K562 (cell line): ENCODE measurements around the gene MIB2. TPM values are rescaled to one million over a fixed set of nuclear protein-coding genes. Genes with fewer than 3 reads are reported as not detected.

Source experiments
- ATAC-seq: fragments of 200-7000 bp; cut with Tn5 transposase; 3 replicates; pipeline ENCODE4 v1.9.1; 2020; ENCODE audit warnings: moderate library complexity
- BruUV-seq: library from RNA; stranded (reverse); fragments of 400-500 nt; replicated peaks from 2 replicates; lab custom pipeline; 2021; lab: Mats Ljungman, UMichigan
- CTCF ChIA-PET: fragments of 300-600 bp; formaldehyde crosslinking; extraction: SDS; loops from one replicate; lab custom pipeline; 2021; ENCODE audit warnings: low intra/inter-chr PET ratio; lab: Yijun Ruan, JAX
- POLR2A ChIA-PET: fragments of 300-600, 350-650 bp; sonication (Branson Sonifier 250); formaldehyde crosslinking; extraction: SDS; loops from one replicate; lab custom pipeline; 2021; ENCODE audit warnings: antibody characterized with exemption, inconsistent platforms; lab: Yijun Ruan, JAX
- DNase-seq, 4 experiments: peaks; one replicate each; pipeline versions ENCODE4 v3.0.0 to v3.0.0-alpha.2; 2011 to 2018; ENCODE audit warnings: low spot score in 3 of 4, mixed read lengths in 3 of 4; ENCODE audit errors: extremely low read depth in 1 of 4
- FAIRE-seq: peaks from 2 replicates; lab custom pipeline; 2011; peaks lifted over from hg19 to GRCh38; lab: Jason Lieb, UNC
- H2AFZ ChIP-seq: 2 replicates; pipeline ENCODE4 v1.6.0; 2011; ENCODE audit warnings: low read depth, low read length, control low read depth, inconsistent platforms
- H3K27ac ChIP-seq: fragments of 200-600 bp; 3 replicates; pipeline ENCODE4 v1.8.0; 2011; ENCODE audit warnings: low read depth, mild to moderate bottlenecking, control low read depth, inconsistent platforms, low read length, moderate library complexity, mixed read lengths; ENCODE audit errors: extremely low read depth
- H3K27me3 ChIP-seq, 2 experiments: fragments of 300-600 bp in 1 of 2; 2 replicates in 1 of 2; 3 replicates in 1 of 2; pipeline versions ENCODE4 v1.6.0 to v1.8.0; 2011; ENCODE audit warnings: inconsistent platforms in 2 of 2, low read length in 2 of 2, mild to moderate bottlenecking in 1 of 2, mixed read lengths in 1 of 2, moderate library complexity in 1 of 2; ENCODE audit not compliant: control insufficient read depth in 2 of 2, insufficient read depth in 2 of 2
- H3K36me3 ChIP-seq: fragments of 300-600 bp; 3 replicates; pipeline ENCODE4 v1.8.0; 2011; ENCODE audit warnings: mild to moderate bottlenecking, low read length, inconsistent platforms; ENCODE audit not compliant: control insufficient read depth, insufficient read depth
- H3K4me1 ChIP-seq, 2 experiments: fragments of 200-600 bp in 1 of 2; replicated peaks in 1 of 2; 2 replicates in 1 of 2; 3 replicates in 1 of 2; pipeline versions ENCODE4 v1.5.1 to v1.8.0; 2011; ENCODE audit warnings: inconsistent platforms in 2 of 2, low read length in 2 of 2, mild to moderate bottlenecking in 1 of 2, mixed read lengths in 1 of 2, moderate library complexity in 1 of 2; ENCODE audit not compliant: control insufficient read depth in 2 of 2, insufficient read depth in 2 of 2
- H3K4me2 ChIP-seq: 2 replicates; pipeline ENCODE4 v1.6.1; 2011; ENCODE audit warnings: low read length, control low read depth, inconsistent platforms, mixed read lengths; ENCODE audit not compliant: insufficient read depth
- H3K4me3 ChIP-seq: fragments of 200-600 bp; sonication (generic), shearing (Covaris generic); 2 replicates; pipeline ENCODE4 v1.5.1; 2016; ENCODE audit warnings: control low read depth, inconsistent platforms
- H3K79me2 ChIP-seq: fragments of 200-600 bp; 3 replicates; pipeline ENCODE4 v1.8.0; 2011; ENCODE audit warnings: low read length, inconsistent platforms; ENCODE audit not compliant: control insufficient read depth, insufficient read depth
- H3K9ac ChIP-seq, 2 experiments: 2 replicates each; pipeline versions ENCODE4 v1.6.0 to v1.6.1; 2011; ENCODE audit warnings: low read depth in 2 of 2, low read length in 2 of 2, control low read depth in 1 of 2, inconsistent platforms in 1 of 2, mild to moderate bottlenecking in 1 of 2, mixed read lengths in 1 of 2; ENCODE audit not compliant: insufficient read depth in 1 of 2
- H3K9me1 ChIP-seq: one replicate; pipeline ENCODE4 v1.6.0; 2011; ENCODE audit warnings: inconsistent platforms, mild to moderate bottlenecking, low read length, moderate library complexity; ENCODE audit not compliant: control insufficient read depth, insufficient read depth
- H3K9me3 ChIP-seq: replicated peaks from 2 replicates; pipeline ENCODE4 v1.5.1; 2011; ENCODE audit warnings: low read depth, low read length, inconsistent platforms; ENCODE audit not compliant: control insufficient read depth, insufficient read depth
- H4K20me1 ChIP-seq: replicated peaks from 2 replicates; pipeline ENCODE4 v1.6.1; 2011; ENCODE audit warnings: low read length, inconsistent platforms, mixed read lengths; ENCODE audit not compliant: control insufficient read depth, insufficient read depth
- CXXC5 ChIP-seq: fragments of 250-450 bp; sonication (Bioruptor Pico); IDR thresholded peaks from 2 replicates; pipeline ENCODE4 v1.8.0; 2022; ENCODE audit warnings: inconsistent platforms, mild to moderate bottlenecking, moderate library complexity
- GTF2F1 ChIP-seq: IDR thresholded peaks from 2 replicates; pipeline ENCODE4 v1.6.1; 2011; ENCODE audit warnings: low read depth, low read length, improper control_type of control experiment
- HIVEP1 ChIP-seq: fragments of 250-450 bp; sonication (Bioruptor Pico); IDR thresholded peaks from 2 replicates; pipeline ENCODE4 v1.4.0; 2020; ENCODE audit warnings: mild to moderate bottlenecking
- HLTF ChIP-seq: fragments of 450-650 bp; IDR thresholded peaks from 2 replicates; pipeline ENCODE4 v1.6.1; 2016
- MED1 ChIP-seq: sonication (generic); formaldehyde crosslinking; IDR thresholded peaks from 2 replicates; pipeline ENCODE4 v1.8.1; 2023; ENCODE audit warnings: missing genetic modification reagents, borderline replicate concordance
- NCOA4 ChIP-seq: fragments of 450-650 bp; IDR thresholded peaks from 2 replicates; pipeline ENCODE4 v1.6.1; 2018; ENCODE audit warnings: mild to moderate bottlenecking; ENCODE audit not compliant: partially characterized antibody
- NFIX ChIP-seq: fragments of 250-450 bp; sonication (Bioruptor Pico); IDR thresholded peaks from 2 replicates; pipeline ENCODE4 v1.4.0; 2020; ENCODE audit warnings: low read depth, mild to moderate bottlenecking, moderate library complexity
- NR2C2 ChIP-seq, 2 experiments: fragments of 200-800 bp in 1 of 2; sonication (Bioruptor generic) in 1 of 2; sonication (generic) in 1 of 2; formaldehyde crosslinking in 1 of 2; IDR thresholded peaks; 2 replicates each; pipeline versions ENCODE4 v1.6.1 to v1.8.0; 2016 to 2022; ENCODE audit warnings: mild to moderate bottlenecking in 1 of 2, missing compliant biosample characterization in 1 of 2, missing genetic modification characterization in 1 of 2, missing genetic modification reagents in 1 of 2
- SMARCA4 ChIP-seq: fragments of 450-650 bp; IDR thresholded peaks from 2 replicates; pipeline ENCODE4 v1.6.1; 2016
- ZKSCAN3 ChIP-seq: fragments of 250-450 bp; sonication (Bioruptor Pico); IDR thresholded peaks from 2 replicates; pipeline ENCODE4 v1.4.0; 2020
- ZNF143 ChIP-seq: sonication (generic); formaldehyde crosslinking; IDR thresholded peaks from 2 replicates; pipeline ENCODE4 v1.9.0; 2022; ENCODE audit warnings: mild to moderate bottlenecking, missing genetic modification reagents
- WGBS: fragments of 100-300 bp; shearing (Covaris generic); methylation state at CpG from one replicate; pipeline ENCODE4 v1.1.6; 2016; ENCODE audit warnings: low coverage, mixed read lengths; ENCODE audit not compliant: insufficient coverage; ENCODE audit errors: missing lambda C conversion rate; 5-methylcytosine and 5-hydroxymethylcytosine counted together
- in situ Hi-C: fragments of 300-500 bp; cut with MboI; formaldehyde crosslinking; loops from 4 replicates; pipeline ENCODE4 v1.15.0; 2018; ENCODE audit warnings: inconsistent platforms, mixed read lengths
- intact Hi-C: fragments of 100-400 bp; cut with micrococcal nuclease; formaldehyde crosslinking; loops from 2 replicates; pipeline ENCODE4 v1.14.2; 2022
- polyA plus RNA-seq, 8 experiments: library from polyadenylated mRNA; depleted of rRNA in 4 of 8; stranded (reverse) in 5 of 8; unstranded in 3 of 8; fragments of >200 nt; fragmentation: Nextera tagmentation in 2 of 8; fragmentation: Illumina TruSeq in 1 of 8; extraction: Ambion mirVana in 2 of 8; extraction: Trizol in 1 of 8; gene quantifications; 2 replicates each; pipeline versions ENCODE4 v1.2.1 to v1.2.3, GENCODE V29; 2011 to 2014; ENCODE audit warnings: inconsistent platforms in 1 of 8, missing spikeins in 1 of 8
- total RNA-seq, 7 experiments: library from RNA; depleted of rRNA in 6 of 7; stranded (reverse); fragments of >200 nt in 6 of 7; fragmentation: Illumina TruSeq in 2 of 7; extraction: Trizol in 2 of 7; gene quantifications; 2 replicates each; pipeline versions ENCODE4 v1.2.1 to v1.2.3, GENCODE V29; 2011 to 2021; ENCODE audit warnings: low replicate concordance in 1 of 7
- TF ChIP-seq, protein P1 (sequence below): fragments of 250-450 bp; sonication (Bioruptor Pico); IDR thresholded peaks from 2 replicates; pipeline ENCODE4 v1.4.0; 2020; ENCODE audit warnings: mild to moderate bottlenecking
- TF ChIP-seq, protein P2 (sequence below): fragments of 450-650 bp; IDR thresholded peaks from 2 replicates; pipeline ENCODE4 v1.6.1; 2017; ENCODE audit warnings: mild to moderate bottlenecking, moderate library complexity
- TF ChIP-seq, protein P3 (sequence below): fragments of 250-450 bp; sonication (Bioruptor Pico); IDR thresholded peaks from 2 replicates; pipeline ENCODE4 v1.8.0; 2022; ENCODE audit warnings: inconsistent platforms
- TF ChIP-seq, protein P4 (sequence below): IDR thresholded peaks from 3 replicates; pipeline ENCODE4 v1.6.1; 2011; ENCODE audit warnings: borderline replicate concordance, mild to moderate bottlenecking; ENCODE audit not compliant: insufficient read length, insufficient read depth

The MIB2 gene
- total and polyA plus RNA-seq, 9 of the 15 experiments (the other 6 are each of a cell fraction or from before 2014, with no cell fraction given), result 0.04 to 17.0 (median 4.9) TPM; not detected in 1

DNA sequence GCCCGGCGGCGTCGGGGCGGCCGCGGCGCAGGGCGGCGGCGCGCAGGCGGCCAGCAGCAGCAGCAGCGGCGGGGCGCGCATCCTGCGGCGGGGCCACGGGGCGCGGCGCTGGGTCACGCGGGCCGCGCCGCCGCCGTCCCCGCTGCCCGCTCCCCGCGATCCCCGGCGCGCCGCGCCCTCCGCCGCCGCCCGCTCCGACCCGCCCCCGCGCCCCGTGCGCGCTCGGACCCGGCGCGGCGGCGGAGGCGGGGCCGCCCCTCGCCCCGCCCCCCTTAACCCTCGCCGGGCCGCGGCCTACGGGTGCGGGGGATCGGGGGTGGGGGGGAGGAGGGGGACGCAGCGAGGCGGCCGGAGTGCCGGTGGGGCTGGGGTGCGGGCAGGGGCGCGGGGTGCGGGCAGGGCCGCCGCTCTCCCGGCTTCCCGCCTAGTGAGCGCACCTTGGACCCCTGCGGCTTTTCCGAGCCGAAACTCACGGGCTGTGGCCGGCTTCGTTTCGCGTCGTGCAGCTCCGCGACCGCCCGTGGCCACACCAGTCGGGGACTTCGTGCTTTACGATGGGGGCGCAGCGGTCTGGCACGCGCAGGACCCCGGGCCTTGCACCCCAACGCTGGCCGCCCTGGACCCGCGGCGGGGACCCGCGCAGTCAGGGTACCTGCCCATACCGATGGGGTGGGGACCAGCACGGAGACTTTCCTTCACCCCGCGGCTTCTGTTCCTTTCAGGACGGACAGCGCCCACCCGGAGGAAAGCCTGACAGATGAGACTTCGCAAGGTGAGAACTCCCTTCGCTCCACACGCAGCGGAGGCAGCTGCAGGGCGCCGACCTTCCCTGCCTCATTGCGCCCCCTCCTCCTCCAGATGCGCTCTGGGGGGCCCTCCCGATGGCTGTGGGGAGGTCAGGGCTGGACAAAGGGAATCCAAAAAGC is 15.1 kb upstream of the MIB2 start, which contains the start of gene FNDC10:
TSS of gene FNDC10 (minus strand) at position 201 of the 926 bp plus-strand sequence. CDS start at position 81, 120 bp downstream.
- ChIA-PET CTCF (no interaction called here), POLR2A (interaction anchor here (5.9 kb wide), 1 partner anchor 14 kb away, joined by 61 read pairs; the partner anchor contains the start of gene MIB2)
- no peaks in the 10 kb centered on the region for H3K9me3 ChIP-seq
- H4K20me1 ChIP-seq, result no peaks in the 10 kb centered on the region; the same call in 1 of the 2 replicates
- in situ Hi-C loops, result no loop called here
- H3K27ac ChIP-seq, result no peak within 1 kb of the TSS
- intact Hi-C loops, result no loop called here
- 21% methylated on average over 55 of the region's 125 CpGs for WGBS
- FAIRE-seq, result no peak
- H3K79me2 ChIP-seq, result no peaks in the 10 kb centered on the region; the same call in 2 of the 3 replicates
- no peaks in the 10 kb centered on the region for H3K27me3 ChIP-seq
- H3K4me3 ChIP-seq, result peak within 1 kb of the TSS; percentile 36
- peak within 1 kb of the TSS; percentile 64 for H3K4me2 ChIP-seq
- H3K9me1 ChIP-seq, result no peaks in the 10 kb centered on the region
- no peaks in the 10 kb centered on the region for H3K36me3 ChIP-seq
- H2AFZ ChIP-seq, result peak within 1 kb of the TSS; percentile 82
- BruUV-seq, result no TSS peak
- peak; percentile 39 for ATAC-seq
- peak within 1 kb of the TSS in 1 of 2 experiments; percentile 87; a peak in 2 of 4 replicates for H3K9ac ChIP-seq
- peak in 3 of 4 experiments; percentile 79 to 92 (median 90) for DNase-seq
- H3K4me1 ChIP-seq, result peaks cover 20 to 84% of the 10 kb centered on the region in 2 experiments; a peak in 4 of 5 replicates
- no peak for TF ChIP-seq ZNF143 (CRISPR knock-in tag)
- no peak for TF ChIP-seq NFIX (CRISPR knock-in tag)
- TF ChIP-seq, protein P1, sequence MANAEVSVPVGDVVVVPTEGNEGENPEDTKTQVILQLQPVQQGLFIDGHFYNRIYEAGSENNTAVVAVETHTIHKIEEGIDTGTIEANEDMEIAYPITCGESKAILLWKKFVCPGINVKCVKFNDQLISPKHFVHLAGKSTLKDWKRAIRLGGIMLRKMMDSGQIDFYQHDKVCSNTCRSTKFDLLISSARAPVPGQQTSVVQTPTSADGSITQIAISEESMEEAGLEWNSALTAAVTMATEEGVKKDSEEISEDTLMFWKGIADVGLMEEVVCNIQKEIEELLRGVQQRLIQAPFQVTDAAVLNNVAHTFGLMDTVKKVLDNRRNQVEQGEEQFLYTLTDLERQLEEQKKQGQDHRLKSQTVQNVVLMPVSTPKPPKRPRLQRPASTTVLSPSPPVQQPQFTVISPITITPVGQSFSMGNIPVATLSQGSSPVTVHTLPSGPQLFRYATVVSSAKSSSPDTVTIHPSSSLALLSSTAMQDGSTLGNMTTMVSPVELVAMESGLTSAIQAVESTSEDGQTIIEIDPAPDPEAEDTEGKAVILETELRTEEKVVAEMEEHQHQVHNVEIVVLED (CRISPR knock-in tag), result no peak
- TF ChIP-seq, protein P2, sequence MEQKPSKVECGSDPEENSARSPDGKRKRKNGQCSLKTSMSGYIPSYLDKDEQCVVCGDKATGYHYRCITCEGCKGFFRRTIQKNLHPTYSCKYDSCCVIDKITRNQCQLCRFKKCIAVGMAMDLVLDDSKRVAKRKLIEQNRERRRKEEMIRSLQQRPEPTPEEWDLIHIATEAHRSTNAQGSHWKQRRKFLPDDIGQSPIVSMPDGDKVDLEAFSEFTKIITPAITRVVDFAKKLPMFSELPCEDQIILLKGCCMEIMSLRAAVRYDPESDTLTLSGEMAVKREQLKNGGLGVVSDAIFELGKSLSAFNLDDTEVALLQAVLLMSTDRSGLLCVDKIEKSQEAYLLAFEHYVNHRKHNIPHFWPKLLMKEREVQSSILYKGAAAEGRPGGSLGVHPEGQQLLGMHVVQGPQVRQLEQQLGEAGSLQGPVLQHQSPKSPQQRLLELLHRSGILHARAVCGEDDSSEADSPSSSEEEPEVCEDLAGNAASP, result no peak
- TF ChIP-seq MED1 (CRISPR knock-in tag), result no peak
- TF ChIP-seq NCOA4, result no peak
- TF ChIP-seq ZKSCAN3 (CRISPR knock-in tag), result no peak
- no peak for TF ChIP-seq SMARCA4
- TF ChIP-seq GTF2F1, result no peak
- no peak for TF ChIP-seq HLTF
- TF ChIP-seq, protein P3, sequence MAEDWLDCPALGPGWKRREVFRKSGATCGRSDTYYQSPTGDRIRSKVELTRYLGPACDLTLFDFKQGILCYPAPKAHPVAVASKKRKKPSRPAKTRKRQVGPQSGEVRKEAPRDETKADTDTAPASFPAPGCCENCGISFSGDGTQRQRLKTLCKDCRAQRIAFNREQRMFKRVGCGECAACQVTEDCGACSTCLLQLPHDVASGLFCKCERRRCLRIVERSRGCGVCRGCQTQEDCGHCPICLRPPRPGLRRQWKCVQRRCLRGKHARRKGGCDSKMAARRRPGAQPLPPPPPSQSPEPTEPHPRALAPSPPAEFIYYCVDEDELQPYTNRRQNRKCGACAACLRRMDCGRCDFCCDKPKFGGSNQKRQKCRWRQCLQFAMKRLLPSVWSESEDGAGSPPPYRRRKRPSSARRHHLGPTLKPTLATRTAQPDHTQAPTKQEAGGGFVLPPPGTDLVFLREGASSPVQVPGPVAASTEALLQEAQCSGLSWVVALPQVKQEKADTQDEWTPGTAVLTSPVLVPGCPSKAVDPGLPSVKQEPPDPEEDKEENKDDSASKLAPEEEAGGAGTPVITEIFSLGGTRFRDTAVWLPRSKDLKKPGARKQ (CRISPR knock-in tag), result peak; percentile 92
- TF ChIP-seq CXXC5 (CRISPR knock-in tag), result peak; percentile 4; the same call in 1 of the 2 replicates
- TF ChIP-seq NR2C2 (CRISPR knock-in tag; IDR thresholded peaks at IDR 0.05), result 0 out of 2 replicates have a peak, but pooled peaks have one; percentile 28
- TF ChIP-seq NR2C2 (tag; IDR thresholded peaks at IDR 0.05), result no peak
- no peak for TF ChIP-seq HIVEP1 (CRISPR knock-in tag)
- TF ChIP-seq, protein P4, sequence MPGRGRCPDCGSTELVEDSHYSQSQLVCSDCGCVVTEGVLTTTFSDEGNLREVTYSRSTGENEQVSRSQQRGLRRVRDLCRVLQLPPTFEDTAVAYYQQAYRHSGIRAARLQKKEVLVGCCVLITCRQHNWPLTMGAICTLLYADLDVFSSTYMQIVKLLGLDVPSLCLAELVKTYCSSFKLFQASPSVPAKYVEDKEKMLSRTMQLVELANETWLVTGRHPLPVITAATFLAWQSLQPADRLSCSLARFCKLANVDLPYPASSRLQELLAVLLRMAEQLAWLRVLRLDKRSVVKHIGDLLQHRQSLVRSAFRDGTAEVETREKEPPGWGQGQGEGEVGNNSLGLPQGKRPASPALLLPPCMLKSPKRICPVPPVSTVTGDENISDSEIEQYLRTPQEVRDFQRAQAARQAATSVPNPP, result no peak
